NCI-H446 treated with DMSO at 0.1 percent for 48 hours (cell line): ENCODE results near the gene CNNM4.
"Not testable (repeated sequence)": the region's sequence is repeated elsewhere in the genome, so short reads cannot be mapped to it uniquely, and the experiment has no call there.

ENCODE experiments used
- DNase-seq: peaks from one replicate; lab custom pipeline; 2025; lab: John Stamatoyannopoulos, UW

The CNNM4 gene

DNA sequence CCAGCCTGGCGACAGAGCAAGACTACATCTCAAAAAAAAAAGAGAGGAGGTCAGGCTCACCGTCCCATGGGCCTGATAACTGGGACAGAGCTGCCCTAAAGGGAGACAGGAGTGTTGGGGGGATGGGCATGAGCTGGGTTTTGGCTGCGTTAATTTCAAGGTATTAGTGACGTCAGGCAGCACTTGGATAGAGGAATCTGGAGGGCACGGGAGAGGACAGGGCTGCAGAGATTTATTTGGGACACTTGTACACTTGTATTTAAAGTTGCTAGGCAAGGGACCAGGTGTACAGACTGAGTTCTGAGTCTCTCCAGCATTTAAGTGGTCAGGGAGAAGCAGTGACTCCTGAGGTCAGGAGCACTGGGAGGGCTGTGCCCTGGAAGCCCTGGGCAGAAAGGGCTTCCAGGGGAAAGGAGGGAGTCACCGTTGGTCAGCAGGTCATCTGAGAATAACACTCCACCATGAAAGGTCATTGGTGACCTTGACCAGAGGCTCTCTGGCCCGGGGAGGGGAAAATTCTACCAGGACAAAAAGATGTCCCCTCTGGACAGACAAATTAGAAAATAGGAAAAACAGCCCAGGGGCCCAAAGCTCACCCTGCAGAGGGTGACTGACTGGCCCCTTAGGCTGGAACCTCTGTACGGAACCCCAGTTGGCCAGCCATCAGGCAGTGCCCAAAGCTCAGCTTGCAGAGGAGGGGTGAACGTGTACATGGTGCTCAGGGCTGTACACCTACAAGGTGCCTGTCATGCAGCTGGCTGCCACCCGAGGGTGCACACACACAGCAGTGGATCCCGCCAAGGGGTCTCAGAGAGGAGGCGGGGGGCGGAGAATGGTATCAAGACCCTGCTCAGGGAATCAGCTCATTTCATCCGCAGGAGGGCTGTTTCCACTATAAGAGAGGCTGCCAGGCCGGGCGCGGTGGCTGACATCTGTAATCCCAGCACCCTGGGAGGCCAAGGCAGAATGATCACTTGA, 32.4 kb downstream of the CNNM4 start:
- no peak for DNase-seq

DNA sequence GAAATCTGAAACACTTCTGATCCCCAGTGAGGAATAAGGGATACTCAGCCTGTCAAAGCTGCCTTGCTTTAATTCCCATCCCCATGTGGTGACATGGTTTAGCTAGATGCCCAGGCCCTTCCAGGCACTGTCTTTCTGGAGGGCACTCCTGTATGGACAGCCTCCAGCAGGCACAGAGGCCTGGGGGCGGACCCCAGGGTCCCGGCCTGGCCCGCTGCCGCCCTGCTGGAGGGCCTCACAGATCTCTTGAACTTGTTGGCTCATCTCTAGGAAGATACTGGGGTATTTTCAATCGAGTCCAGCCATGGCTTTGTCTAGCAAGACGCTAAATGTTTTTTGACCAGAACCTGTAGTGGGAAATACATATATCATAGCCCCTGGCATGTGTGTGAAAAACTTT, 34.4 kb downstream of the CNNM4 start:
- DNase-seq: no peak

DNA sequence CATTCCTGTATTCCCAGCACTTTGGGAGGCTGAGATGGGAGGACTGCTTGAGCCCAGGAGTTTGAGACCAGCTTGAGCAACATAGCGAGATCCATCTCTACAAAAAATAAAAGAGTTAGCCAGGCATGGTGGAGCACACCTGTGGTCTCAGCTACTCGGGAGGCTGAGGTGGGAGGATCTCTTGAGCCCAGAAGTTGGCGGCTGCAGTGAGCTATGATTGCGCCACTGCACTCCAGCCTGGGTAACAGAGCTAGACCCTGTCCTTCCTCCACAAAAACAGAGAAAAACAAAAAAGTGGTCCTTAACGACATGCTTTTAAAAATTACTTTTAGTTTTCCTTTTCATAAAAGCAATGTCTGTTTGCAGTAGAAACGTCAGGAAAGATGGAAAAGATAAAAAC, 35.8 kb downstream of the CNNM4 start:
- DNase-seq: not testable (repeated sequence)

DNA sequence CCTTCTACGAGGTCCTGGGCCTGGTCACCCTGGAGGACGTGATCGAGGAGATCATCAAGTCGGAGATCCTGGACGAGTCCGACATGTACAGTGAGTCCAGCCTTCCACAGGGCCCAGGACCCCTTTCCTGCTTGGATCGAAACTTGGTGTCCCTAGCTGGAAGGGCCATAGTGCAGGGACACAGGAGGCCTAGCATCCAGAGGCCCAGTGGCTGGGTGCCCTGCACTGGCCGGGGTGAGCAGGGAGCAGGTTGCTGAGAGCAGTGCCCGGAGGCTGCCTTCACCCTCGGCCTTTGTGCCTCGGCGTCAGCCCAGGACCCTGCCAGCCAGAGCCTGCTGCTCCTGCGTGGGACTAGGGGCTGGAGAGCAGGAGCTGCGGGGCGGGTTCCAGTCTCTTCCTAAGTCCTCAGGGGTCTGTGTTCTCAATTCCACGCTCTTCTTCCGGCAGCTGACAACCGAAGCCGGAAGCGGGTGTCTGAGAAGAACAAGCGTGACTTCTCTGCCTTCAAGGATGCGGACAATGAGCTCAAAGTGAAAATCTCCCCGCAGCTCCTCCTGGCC, 36.4 kb downstream of the CNNM4 start:
- no peak for DNase-seq

DNA sequence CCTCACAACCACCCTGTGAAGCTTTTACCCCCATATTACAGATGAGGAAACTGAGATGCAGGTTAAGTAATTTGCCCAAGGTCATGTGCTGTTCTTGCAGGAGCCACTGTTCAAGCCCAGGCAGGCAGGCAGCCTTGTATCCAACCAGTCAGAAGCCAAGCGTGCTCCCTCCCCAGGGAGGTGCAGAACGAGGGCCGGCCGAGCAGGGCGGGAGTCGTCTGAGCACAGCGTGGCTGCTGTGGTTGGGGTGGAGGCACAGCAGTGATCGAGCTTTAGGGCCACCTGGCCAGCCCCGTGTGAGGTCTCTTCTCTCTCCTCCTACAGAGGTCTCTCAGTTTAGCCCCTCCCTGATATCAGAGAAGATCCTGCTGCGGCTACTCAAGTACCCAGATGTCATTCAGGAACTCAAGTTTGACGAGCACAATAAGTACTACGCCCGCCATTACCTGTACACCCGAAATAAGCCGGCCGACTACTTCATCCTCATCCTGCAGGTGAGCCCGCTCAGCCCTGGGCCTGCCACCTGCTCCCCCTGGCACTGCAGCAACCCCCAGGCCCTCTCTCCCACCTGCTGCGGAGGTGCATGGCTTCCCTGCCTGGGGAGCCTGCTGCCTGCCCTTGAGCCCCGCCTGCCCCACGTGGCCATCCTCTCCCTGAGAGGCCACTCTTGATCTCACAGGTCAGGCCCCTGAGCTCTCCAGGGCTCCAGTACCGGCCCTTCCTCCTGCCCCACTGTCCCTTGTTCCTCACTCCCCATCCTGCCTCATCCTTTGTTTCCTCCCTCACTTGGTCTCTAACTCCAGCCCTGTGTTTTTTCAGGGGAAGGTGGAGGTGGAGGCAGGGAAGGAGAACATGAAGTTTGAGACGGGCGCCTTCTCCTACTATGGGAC, 38.3 kb downstream of the CNNM4 start:
- DNase-seq: no peak

DNA sequence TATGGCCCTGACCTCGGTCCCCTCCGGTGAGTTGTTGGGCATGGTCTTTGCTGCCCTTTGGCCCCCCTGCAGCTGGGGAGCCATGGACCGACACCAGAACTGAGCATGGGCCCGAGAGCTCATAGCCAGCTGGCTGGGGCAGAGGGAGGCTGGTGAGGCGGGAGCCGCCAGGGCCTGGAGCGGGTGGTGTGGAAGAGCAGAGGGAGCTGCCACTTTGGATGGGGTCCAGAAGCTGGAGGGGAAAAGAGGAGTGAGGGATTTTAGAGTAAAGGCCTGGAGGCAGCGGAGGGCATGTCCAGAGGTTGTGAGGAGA, 38.9 kb downstream of the CNNM4 start:
- no peak for DNase-seq

DNA sequence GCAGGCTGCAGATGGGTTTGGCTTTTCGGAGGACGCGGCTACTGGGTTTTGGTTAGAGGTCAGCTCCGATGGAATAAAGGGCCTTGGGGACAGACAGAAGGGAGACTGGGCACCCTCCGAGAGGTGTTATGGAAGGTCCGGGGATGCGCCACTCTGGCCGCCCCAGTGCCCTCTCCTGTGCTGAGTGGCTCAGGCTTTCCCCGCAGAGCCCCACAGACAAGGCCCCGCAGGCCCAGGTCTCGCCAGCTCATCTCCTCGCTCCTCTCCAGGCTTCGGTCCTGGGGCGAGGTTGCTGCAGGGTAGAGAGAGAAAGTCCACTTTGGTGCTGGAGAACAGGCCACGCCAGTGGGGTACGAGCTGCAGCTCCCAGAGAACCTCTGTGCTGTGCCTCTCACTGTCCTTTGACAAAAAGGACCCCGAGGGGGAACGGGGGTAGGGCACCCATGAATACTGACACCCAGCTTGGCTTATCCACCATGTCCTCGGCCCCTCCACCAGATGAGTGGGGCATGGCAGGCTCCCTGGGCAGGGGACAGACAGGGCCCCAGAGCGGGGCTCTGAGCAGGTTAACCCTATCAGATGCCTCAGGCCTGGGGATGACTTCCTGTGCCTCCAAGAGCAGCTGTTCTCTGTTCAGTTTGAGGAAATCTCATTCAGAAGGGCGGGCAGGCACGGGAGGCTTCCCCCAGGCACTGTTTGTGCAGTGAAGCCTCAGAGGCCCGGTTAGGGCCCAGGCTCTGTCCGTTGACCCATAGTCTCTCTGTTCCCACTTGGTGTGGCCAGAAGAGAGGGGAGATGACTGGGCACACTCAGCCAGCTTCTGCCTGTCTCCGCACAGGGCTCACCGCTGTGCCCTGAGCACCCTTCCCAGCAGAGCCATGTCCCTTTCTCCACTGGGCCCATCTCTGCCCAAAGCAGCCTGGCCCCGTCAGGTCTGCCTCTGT, 39.6 kb downstream of the CNNM4 start:
- DNase-seq: no peak

DNA sequence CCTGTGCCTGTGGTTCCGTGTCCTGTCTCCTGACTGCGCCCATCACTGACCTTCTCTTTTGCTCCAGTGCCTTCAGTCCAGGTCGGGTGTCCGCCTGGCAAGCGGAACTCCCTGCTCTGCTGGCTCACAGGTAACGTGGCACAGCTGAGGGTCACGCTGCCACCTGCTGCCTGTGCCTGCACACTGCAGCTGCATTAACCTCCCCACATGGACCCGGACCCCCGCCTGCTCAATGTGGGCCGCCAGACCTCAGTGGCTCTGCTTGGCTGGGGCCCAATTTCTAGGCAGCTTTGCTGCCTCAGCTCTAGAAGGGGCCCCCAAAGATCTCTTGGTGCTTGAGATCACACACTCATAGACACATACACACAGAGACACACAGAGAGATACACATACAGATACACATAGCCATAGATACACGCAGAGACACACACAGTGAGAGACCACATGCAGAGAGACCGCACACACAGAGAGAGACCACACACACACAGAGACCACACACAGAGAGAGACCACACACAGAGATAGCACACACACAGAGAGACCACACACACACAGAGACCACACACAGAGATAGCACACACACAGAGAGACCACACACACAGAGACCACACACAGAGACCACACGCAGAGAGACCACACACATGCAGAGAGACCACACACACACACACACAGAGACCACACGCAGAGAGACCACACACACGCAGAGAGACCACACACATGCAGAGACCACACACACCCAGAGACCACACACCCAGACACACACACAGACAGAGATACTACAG, 40.5 kb downstream of the CNNM4 start:
- DNase-seq: no peak

DNA sequence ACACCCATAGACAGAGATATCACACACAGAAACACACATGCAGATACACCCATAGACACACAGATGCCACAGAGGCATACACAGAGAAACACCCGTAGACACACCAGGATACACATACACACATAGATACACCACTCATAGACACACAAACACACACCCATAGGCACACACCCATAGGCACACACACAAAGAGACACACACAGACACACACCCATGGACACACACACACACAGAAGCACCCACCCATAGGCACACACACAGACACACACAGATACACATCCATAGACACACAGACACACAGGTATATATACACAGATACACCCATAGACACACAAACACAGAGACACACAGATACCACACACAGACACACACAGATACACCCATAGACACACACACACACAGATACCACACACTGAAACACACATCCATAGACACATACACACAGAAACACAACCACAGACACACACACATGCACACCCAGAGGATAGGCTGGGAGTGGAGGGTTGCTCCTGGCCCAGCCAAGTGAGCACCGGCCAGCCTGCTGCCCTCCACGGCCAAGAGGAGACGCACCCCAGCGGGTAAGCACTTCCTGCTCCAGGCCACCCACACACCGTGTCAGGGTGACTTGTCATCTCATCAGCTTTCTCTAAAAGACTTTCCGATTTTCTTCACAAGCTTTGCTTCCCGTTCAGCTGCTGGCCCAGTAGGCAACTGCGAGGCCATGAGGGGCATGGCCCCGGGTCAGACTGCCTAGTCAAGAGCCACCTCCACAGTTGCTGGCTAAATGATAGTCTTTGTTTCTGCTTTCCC, 41.3 kb downstream of the CNNM4 start:
- DNase-seq: no peak

DNA sequence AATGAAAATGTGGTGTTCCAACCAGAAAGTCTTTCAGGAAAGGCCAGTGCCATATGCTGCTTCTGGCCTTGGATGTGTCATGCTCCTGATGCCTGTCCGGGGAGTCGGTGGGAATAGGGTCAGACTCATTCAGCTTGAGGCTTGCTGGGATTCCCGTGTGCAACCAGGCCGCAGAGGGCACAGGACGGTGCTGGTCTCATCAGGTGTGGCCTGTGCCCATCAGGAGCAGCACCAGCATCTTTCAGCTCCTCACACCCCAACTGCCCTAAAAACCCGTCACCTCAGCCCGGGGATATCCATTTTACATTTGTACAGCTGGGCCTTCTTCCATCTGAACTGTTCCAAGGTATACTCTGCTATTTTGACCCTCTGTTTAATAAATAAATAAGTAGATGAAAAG, 42.0 kb downstream of the CNNM4 start:
- no peak for DNase-seq

DNA sequence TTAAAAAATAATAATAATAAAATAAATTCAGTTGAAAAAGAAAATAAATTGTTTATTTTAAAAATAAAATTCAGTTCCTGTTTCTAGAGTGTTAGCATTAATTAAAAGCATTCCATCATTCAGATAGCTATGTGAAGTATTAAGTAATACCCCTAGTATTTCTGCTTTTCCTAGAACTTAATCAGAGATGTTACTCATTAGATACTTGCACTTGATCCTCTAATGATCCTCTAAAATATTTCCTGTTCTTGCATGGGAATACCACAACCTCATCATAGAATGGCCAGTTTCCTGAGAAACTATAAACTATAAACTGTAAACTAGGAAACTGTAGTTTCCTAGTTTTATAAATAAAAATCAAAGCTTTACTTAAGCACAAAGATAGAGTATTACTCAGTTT, 44.3 kb downstream of the CNNM4 start:
- no peak for DNase-seq

DNA sequence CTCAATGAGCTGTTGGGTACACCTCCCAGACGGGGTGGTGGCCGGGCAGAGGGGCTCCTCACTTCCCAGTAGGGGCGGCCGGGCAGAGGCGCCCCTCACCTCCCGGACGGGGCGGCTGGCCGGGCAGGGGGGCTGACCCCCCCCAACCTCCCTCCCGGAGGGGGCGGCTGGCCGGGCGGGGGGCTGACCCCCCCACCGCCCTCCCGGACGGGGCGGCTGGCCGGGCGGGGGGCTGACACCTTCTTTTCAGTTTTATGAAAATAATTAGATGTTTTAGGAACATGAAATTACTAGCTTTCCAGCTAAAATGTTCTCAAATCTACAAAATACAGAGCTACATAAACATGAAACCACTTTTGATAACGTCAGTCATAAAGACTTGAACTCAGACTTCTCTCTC, 45.2 kb downstream of the CNNM4 start:
- DNase-seq: not testable (repeated sequence)

DNA sequence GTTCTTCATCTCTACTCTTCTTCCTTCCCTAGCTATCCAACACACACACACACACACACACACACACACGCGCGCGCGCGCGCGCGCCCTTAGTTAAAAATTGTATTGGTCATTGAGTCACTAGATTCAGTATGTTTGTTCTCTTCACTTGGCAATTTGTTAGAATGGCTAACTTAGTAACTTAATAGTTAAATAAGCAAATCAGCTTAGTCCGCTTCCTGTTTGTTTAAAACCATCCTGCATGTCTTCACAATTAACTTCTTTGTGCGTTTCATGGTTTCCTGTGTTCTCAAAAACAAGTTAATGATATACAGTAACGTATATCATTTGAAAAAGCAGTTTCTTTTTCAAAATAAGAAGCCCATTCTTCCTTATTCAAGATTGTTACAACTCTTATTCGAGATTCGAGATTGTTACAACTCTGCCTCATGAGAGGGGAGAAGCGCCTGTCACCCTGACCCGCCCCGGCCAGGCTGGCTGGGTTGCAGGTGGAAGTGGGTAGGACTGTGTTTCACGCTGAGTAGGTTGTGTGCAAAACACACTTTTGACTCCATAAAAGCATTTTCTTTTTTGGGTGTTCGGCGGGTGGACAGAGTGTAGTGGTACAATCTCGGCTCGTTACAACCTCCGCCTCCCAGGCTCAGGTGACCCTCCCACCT, 45.9 kb downstream of the CNNM4 start:
- DNase-seq: no peak

DNA sequence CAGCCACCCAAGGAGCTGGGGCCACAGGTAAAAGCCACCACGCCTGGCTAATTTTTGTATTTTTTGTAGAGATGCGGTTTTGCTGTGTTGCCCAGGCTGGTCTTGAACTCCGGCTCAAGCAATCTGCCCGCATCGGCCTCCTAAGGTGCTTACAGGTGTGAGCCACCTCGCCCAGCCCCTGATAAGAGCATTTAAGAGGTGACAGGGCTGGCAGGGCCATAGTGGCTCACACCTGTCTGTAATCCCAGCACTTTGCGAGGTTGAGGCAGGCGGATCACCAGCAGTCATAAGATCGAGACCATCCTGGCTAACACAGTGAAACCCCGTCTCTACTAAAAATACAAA, 46.4 kb downstream of the CNNM4 start:
- DNase-seq: no peak

DNA sequence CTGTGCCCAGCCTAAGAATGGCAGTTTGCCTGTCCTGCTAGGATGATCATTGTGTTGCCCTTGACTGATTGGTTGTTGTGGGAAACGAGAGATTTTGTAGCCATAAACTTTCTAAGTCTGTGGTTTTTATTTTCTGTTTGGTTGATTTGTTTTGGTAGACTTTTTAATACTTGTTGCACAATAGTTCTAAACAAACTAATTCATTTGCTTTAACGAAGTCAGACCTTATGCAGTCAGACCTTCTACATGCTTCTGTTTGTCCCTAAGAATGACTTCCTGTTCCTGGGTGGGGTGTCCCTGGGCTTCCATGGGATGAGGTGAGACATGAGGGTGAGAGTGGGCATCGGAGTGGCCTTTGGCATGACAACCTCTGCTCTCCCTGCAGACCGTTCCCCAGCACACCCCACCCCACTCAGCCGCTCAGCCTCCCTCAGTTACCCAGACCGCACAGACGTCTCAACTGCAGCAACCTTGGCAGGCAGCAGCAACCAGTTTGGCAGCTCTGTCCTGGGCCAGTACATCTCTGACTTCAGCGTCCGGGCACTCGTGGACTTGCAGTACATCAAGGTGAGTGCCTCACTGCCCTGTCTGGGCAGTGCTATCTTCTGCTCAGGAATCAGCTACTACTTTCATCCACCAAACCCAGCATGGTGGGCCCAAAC, 47.6 kb downstream of the CNNM4 start:
- DNase-seq: no peak

DNA sequence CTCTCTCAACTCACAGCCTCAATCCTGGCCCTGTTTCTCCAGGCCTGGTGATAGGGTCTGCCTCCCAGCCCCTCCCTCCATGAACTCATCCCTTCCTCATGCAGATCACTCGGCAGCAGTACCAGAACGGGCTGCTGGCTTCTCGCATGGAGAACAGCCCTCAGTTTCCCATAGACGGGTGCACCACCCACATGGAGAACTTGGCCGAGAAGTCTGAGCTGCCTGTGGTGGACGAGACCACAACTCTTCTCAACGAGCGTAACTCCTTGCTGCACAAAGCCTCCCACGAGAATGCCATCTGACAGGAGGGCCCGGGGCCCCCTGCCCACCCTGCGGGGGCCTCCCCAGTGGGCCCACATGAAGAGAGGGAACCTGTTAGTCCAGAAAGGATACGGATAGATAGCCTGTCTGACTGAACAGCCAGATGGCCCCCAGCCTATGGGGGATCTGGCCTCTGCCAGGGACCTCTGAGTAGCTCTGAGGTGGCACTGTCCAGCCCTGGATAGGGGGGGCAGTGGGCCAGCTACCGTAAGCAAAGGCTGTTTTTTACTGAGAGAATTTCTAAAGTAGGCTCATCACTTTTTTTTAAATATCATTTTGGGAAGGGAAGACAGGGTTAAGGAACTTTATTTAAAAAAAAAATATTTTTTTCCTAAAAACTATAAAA, 48.6 kb downstream of the CNNM4 start:
- no peak for DNase-seq

DNA sequence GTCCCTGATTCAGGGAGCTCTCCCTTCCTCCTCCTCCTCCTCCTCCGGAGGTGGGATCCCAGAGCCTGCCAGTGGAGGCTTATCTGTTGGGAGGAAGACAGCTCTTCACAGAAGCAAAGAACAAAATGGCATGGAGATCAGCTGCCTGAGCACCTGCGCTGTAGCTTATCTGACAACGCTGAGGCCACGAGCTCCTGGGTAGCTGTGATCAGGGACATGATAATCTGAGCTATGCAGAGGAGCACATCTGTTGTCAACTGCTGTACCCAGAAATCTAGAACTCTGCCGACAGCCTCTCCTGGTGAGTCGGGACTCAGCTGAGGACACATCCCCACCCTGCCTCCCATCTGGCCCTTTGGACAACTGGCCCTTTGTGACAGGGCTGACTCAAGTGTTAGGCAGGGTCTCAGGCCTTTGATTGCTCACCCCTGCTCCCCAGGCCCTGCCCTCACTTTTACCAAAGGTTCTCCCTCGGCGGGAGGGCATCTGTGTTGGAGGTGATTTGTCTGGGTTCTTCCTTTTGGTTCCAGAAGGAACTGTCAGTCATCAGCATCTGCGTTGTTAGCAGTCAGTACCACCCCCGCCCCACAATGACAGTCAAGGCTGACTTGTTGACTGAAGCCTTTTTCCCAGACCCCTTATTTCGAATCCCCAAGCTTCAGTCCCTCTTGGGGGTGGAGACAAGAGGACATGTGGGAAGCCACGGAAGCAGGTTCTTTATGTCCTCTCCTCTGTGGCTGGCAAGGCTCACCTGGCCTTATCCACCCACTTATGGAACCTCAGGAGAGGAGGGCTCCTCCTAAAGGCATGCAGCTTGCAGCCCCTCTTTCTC, 49.5 kb downstream of the CNNM4 start:
- DNase-seq: no peak

DNA sequence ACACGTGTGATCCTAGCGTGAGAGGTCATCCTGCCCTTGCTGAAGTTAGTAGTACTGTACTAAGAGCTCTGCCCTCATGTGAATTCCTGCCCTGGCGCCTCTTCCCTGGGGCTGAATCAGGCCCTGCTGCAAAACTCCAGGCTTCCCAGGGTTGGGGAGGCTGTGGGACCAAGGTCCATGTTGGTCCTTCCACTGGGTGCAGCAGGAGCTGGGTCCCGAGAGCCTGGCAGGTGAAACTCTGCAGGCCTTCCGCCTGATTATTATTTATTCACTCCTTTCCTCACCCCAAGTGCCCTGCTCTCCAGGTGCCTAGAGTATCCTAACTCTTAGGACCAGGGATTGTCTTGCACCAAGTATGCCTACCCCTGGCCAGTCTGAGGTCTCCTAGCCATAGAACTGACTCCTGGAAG, 50.1 kb downstream of the CNNM4 start:
- DNase-seq: no peak
